LNCAP (cell line): ENCODE measurements around the gene POU3F1.

Experiments used
- TF ChIP-seq, protein P1 (sequence below): fragments of 450-650 bp; IDR thresholded peaks from 2 replicates; pipeline ENCODE4 v1.5.1; 2017; ENCODE audit warnings: mild to moderate bottlenecking

POU3F1 gene

DNA sequence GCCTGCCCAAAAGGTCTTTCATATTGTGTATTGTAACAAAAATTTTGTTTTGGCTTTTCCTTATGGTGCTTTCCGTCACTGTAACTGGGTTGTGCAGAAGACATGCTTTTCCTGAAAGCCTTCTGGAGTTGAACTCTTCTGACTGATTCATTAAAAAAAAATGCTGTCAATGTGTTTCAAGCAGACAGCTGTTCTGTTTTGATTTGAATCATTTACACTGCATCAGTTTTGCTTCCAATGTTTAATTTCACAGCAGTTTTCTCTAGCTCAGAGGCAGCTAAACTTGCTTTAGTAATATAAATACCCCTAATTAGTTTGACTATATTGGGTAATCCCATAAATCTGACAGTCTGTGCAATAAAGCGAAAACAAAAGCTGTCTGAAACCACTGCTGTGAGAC lies 26.2 kb downstream of the POU3F1 start:
- TF ChIP-seq, protein P1, sequence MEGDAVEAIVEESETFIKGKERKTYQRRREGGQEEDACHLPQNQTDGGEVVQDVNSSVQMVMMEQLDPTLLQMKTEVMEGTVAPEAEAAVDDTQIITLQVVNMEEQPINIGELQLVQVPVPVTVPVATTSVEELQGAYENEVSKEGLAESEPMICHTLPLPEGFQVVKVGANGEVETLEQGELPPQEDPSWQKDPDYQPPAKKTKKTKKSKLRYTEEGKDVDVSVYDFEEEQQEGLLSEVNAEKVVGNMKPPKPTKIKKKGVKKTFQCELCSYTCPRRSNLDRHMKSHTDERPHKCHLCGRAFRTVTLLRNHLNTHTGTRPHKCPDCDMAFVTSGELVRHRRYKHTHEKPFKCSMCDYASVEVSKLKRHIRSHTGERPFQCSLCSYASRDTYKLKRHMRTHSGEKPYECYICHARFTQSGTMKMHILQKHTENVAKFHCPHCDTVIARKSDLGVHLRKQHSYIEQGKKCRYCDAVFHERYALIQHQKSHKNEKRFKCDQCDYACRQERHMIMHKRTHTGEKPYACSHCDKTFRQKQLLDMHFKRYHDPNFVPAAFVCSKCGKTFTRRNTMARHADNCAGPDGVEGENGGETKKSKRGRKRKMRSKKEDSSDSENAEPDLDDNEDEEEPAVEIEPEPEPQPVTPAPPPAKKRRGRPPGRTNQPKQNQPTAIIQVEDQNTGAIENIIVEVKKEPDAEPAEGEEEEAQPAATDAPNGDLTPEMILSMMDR = no peak

DNA sequence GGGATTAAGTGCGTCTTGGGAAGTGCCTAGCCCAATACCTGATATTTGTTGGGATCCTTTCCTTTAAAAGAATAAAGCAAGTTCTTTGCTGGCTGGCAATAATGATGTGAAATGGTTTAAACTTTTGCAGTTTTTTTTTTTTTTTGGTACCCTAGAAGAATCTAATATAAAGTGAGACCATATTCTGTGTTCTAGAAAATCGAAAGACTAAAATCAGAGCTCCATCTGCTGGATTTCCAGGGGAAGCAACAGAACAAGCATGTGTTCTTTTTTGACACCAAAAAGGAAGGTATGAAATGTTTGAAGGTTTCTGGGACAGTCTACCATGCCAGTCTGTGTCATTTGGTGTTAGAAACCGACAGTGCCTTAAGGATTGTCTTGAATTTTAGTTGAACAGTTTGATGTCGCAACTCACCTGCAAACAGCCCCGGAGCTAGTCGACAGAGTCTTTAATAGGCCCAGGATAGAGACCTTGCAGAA lies 27.7 kb downstream of the POU3F1 start:
- TF ChIP-seq, protein P1 = peak; percentile 61

DNA sequence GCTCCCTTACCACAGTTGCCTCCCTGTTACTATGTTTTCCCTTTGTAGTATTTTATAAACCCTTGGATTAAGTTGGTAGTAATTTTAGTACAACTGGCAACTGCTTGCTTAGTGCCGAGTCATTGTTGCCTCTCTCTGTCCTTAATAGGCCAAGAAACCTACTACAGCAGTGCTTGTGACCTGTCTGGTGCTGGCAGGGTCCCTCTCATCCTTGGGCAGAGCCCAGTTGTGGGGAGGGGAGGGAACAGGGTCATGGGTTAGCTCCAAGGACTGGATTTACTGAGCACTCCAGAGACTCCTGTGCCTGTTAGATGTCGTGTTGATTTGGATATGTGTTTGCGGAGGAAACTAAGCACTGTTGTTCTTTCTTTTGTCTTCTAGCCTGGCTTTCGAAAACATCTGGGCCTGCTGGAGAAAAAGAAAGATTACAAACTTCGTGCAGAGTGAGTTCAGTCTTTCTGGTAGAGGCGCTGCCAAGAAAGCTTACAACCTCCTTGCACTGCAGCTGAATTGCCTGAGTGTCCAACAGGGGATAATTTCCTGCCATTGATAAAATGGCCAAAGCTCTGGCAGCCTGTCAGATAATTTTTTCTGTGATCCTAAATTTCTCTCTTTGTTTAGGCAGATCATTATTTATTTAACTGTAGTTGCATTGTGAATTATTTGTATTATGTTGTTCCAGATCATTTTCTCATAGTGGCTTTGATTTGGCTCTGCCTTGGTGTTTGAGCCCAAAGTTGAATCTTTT lies 30.4 kb downstream of the POU3F1 start:
- TF ChIP-seq, protein P1 = no peak

DNA sequence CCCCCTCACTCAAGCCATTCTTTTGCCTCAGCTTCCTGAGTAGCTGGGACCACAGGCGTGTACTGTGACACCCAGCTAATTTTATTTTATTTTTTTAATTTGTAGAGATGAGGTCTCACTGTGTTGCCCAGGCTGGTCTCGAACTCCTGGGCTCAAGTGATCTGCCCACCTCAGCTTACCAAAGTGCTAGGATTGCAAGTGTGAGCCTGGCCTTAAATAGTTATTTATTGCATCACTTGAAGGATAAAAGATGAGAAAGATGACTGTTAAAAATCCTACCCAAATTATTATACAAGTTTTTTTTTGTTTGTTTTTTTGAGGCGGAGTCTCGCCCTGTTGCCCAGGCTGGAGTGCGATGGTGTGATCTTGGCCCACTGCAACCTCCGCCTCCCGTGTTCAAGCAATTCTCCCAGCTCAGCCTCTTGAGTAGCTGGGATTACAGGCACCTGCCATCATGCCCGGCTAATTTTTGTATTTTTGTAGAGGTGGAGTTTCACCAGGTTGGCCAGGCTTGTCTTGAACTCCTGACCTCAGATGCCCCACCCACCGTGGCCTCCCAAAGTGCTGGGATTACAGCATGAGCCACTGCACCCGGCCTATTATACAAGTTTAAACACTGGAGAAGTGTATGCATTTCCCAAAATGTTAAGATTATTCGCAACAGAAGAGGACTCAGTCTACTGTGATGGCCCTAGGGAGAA lies 31.7 kb downstream of the POU3F1 start:
- TF ChIP-seq, protein P1 = no peak

DNA sequence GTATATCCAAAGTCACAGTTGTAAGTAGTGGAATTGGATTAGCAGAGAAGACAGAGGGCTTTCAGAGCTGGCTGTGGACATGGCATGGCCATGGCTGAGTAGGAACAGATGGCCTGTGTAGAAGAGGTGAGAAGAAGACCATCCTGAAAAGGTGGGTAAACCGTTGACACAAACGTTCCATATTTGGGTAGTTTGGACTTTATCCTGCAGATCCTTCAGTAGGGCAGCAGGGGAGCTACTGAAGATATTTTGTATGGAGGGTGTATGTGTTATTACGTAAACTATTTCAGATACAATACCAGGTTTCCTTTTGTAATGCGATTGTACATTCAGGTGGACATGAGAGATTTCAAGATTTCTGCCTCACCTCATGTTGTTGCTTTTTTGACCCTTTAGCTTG lies 32.4 kb downstream of the POU3F1 start:
- TF ChIP-seq, protein P1 = no peak

DNA sequence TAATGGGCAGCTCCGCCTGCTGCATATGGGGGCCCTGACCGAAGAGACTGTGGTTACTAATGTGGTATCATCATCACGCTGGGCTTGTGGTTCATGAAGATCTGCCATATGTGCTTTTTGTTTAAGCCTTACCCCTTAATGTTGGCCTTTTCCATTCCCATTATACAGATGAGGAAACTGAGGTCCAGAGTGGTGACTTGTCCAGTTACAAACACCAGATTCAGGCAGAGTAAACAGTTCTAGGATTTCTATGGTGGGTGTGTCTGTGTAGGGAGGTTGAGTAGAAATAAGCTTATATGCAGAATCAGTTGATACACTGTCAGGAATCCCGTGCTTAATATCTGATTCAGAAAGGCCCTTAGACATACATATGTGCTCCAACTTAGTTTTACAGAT lies 33.4 kb downstream of the POU3F1 start:
- TF ChIP-seq, protein P1 = no peak

DNA sequence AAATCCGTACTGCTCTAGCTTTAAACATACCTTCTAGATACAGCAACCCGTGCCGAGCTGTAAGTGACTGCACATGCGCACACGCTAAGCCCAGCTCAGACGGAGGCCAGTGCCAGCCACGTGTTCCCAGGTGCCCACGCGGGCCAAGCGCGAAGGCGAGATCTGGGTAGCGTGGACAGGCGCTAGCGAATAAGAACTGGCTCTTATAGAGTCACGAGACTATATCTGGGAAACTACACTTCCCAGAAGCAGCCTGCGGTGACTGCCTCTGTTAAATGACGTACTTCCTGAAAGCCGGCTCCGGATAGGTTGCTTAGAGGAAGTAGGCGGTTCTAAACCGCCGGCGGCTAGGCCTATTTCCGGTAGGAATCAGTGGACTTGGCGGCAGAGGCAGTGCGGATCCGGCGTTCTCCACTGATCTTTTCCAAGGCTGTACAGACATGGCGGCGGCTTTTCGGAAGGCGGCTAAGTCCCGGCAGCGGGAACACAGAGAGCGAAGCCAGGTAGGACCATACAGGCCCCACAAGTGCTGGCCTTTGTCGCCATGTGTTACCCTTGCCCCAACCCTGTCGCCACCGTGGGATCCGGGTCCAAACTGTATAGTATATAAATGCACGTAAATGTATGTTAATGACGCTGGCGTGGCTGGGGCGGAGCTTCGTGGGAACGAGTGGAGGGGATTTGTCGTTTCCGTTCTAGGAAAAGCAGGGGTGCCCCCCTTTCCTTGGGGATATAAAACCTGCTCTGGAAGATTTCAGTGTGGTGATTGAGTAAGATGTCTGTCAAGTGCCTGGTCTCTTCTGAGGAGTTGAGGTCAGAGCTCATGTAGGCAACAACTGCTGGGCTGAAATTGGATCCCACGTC lies 34.0 kb downstream of the POU3F1 start, which contains the start of gene UTP11:
Gene UTP11, plus strand, starts transcription at position 372 of the 864 bp plus-strand sequence. Its CDS starts 69 bp downstream, at position 441.
- TF ChIP-seq, protein P1 = no peak
